ENCODE measurements around the gene YPEL4.

- TF ChIP-seq CTCF (conservative IDR thresholded peaks at IDR 0.05; ENCODE audit: low read depth, low read length) (no peak), EZH2 (IDR thresholded peaks at IDR 0.05; ENCODE audit: borderline replicate concordance, low read depth, low read length, poor library complexity, severe bottlenecking) (no peak)
Measured at GRCh38 chr11:57658023-57658361, 8.3 kb upstream of the YPEL4 start.
